Testis (tissue), 2 donors: ENCODE results near the gene PXN.

Source experiments
- POLR2A ChIP-seq: fragments of 450-650 bp; IDR thresholded peaks from one replicate; pipeline ENCODE4 v1.6.1; 2017; ENCODE audit warnings: antibody characterized with exemption, mild to moderate bottlenecking, moderate library complexity
- TF ChIP-seq, protein P1 (sequence below), 3 experiments: fragments of 450-650 bp in 2 of 3; fragments of 200-600 bp in 1 of 3; sonication (generic) in 1 of 3; IDR thresholded peaks; one replicate each; pipeline ENCODE4 v1.5.1; 2016 to 2019; ENCODE audit warnings: antibody characterized with exemption in 3 of 3, mild to moderate bottlenecking in 2 of 3, moderate library complexity in 1 of 3

DNA sequence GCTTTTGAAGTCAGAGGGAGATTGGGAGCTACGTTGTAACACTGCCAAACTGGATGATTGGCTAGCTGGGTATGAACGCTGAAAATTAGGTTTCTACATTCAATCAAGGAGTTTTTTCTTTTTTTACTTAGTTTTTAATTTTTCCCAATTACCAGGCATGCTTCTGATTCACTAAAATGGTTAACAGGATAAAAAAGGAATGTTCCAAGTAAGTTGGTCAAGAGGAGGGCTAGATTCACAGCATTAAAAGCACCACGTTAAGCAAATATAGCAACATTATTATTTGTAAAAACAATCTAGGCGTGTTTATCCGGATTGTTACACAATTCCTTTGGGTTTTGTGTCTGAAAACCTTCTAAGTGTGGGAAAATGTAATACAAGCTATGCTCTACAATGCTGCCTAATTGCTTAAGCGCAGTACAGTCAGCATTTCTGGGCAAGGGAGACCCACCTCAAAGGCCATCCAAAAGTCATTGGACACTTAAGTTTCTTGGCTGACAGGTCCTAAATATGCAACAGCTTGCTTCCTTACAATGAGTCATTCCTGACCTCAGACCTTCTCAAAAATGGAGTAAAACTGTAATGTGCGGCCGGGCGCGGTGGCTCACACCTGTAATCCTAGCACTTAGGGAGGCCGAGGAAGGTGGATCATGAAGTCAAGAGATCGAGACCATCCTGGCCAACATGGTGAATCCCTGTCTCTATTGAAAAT is 65.8 kb downstream of the PXN start:
- TF ChIP-seq, protein P1, sequence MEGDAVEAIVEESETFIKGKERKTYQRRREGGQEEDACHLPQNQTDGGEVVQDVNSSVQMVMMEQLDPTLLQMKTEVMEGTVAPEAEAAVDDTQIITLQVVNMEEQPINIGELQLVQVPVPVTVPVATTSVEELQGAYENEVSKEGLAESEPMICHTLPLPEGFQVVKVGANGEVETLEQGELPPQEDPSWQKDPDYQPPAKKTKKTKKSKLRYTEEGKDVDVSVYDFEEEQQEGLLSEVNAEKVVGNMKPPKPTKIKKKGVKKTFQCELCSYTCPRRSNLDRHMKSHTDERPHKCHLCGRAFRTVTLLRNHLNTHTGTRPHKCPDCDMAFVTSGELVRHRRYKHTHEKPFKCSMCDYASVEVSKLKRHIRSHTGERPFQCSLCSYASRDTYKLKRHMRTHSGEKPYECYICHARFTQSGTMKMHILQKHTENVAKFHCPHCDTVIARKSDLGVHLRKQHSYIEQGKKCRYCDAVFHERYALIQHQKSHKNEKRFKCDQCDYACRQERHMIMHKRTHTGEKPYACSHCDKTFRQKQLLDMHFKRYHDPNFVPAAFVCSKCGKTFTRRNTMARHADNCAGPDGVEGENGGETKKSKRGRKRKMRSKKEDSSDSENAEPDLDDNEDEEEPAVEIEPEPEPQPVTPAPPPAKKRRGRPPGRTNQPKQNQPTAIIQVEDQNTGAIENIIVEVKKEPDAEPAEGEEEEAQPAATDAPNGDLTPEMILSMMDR (IDR thresholded peaks at IDR 0.05), result no peak
- TF ChIP-seq POLR2A, result no peak
